IMR-90 (cell line): ENCODE results near the gene PIR. TPM values are rescaled to one million over a fixed set of nuclear protein-coding genes. Genes with fewer than 3 reads are reported as not detected.

Experiments
- ATAC-seq: fragments of 200-7000 bp; cut with Tn5 transposase; 2 replicates; pipeline ENCODE4 v1.9.1; 2020; ENCODE audit warnings: low read depth, mild to moderate bottlenecking, moderate library complexity
- BruUV-seq: library from RNA; stranded (reverse); fragments of 400-500 nt; replicated peaks from 2 replicates; lab custom pipeline; 2021; lab: Mats Ljungman, UMichigan
- CTCF ChIA-PET: fragments of 300-600 bp; formaldehyde crosslinking; extraction: SDS; loops from one replicate; lab custom pipeline; 2021; ENCODE audit warnings: antibody characterized with exemption; lab: Yijun Ruan, JAX
- POLR2A ChIA-PET: fragments of 300-600 bp; sonication (Branson Sonifier 250); formaldehyde crosslinking; loops from one replicate; lab custom pipeline; 2022; ENCODE audit warnings: antibody characterized with exemption; ENCODE audit not compliant: unreplicated experiment; lab: Charles Lee
- DNase-seq: peaks from one replicate; pipeline ENCODE4 v3.0.0; 2013
- H2AFZ ChIP-seq: replicated peaks from 2 replicates; pipeline ENCODE3; 2013; ENCODE audit warnings: low read length, mild to moderate bottlenecking; ENCODE audit not compliant: poor library complexity
- H2AK5ac ChIP-seq: 2 replicates; pipeline ENCODE4 v1.6.1; 2013; ENCODE audit warnings: low read depth, low read length, inconsistent platforms
- H2AK9ac ChIP-seq: replicated peaks from 2 replicates; pipeline ENCODE3; 2013; ENCODE audit warnings: mild to moderate bottlenecking, low read depth, low read length, moderate library complexity; ENCODE audit not compliant: poor library complexity
- H2BK120ac ChIP-seq: 2 replicates; pipeline ENCODE4 v1.6.1; 2013; ENCODE audit warnings: low read depth, low read length, inconsistent platforms
- H2BK15ac ChIP-seq: 3 replicates; pipeline ENCODE4 v1.6.1; 2013; ENCODE audit warnings: low read depth, low read length, inconsistent platforms
- H2BK20ac ChIP-seq: 2 replicates; pipeline ENCODE4 v1.6.1; 2013; ENCODE audit warnings: low read depth, mild to moderate bottlenecking, inconsistent platforms, low read length, moderate library complexity
- H2BK5ac ChIP-seq: 2 replicates; pipeline ENCODE4 v1.6.1; 2013; ENCODE audit warnings: mild to moderate bottlenecking, low read depth, low read length, inconsistent platforms; ENCODE audit not compliant: poor library complexity, severe bottlenecking
- H3K14ac ChIP-seq: replicated peaks from 2 replicates; pipeline ENCODE4 v1.6.1; 2013; ENCODE audit warnings: low read depth, low read length, inconsistent platforms
- H3K18ac ChIP-seq: 2 replicates; pipeline ENCODE4 v1.6.1; 2013; ENCODE audit warnings: low read depth, low read length, control low read depth
- H3K23ac ChIP-seq: 2 replicates; pipeline ENCODE4 v1.6.1; 2013; ENCODE audit warnings: low read depth, low read length, inconsistent platforms
- H3K27ac ChIP-seq: 2 replicates; pipeline ENCODE4 v1.5.1; 2013; ENCODE audit warnings: mild to moderate bottlenecking, control low read depth, low read length; ENCODE audit not compliant: insufficient read depth
- H3K27me3 ChIP-seq: 2 replicates; pipeline ENCODE4 v1.6.1; 2013; ENCODE audit warnings: low read length; ENCODE audit not compliant: control insufficient read depth, insufficient read depth
- H3K36me3 ChIP-seq: 2 replicates; pipeline ENCODE4 v1.6.1; 2013; ENCODE audit warnings: low read length, mixed read lengths; ENCODE audit not compliant: control insufficient read depth, insufficient read depth
- H3K4ac ChIP-seq: 2 replicates; pipeline ENCODE4 v1.6.1; 2013; ENCODE audit warnings: low read depth, low read length, inconsistent platforms
- H3K4me1 ChIP-seq: 2 replicates; pipeline ENCODE4 v1.6.1; 2013; ENCODE audit warnings: low read length, mixed read lengths; ENCODE audit not compliant: control insufficient read depth, insufficient read depth
- H3K4me2 ChIP-seq: 2 replicates; pipeline ENCODE4 v1.6.1; 2013; ENCODE audit warnings: low read depth, mild to moderate bottlenecking, control low read depth, low read length, moderate library complexity
- H3K4me3 ChIP-seq: 2 replicates; pipeline ENCODE4 v1.5.1; 2013; ENCODE audit warnings: low read depth, mild to moderate bottlenecking, control low read depth, low read length, moderate library complexity; ENCODE audit not compliant: insufficient read depth
- H3K56ac ChIP-seq: 2 replicates; pipeline ENCODE4 v1.6.1; 2013; ENCODE audit warnings: low read length, inconsistent platforms; ENCODE audit not compliant: insufficient read depth; ENCODE audit errors: extremely low read depth
- H3K79me1 ChIP-seq, 2 experiments: 2 replicates each; pipeline ENCODE4 v1.6.1; 2013; ENCODE audit warnings: low read length in 2 of 2, inconsistent platforms in 1 of 2, low read depth in 1 of 2
- H3K9ac ChIP-seq: 2 replicates; pipeline ENCODE4 v1.6.1; 2013; ENCODE audit warnings: low read depth, low read length, control low read depth
- H3K9me1 ChIP-seq: 2 replicates; pipeline ENCODE4 v1.6.1; 2013; ENCODE audit warnings: low read length, inconsistent platforms; ENCODE audit not compliant: insufficient read depth
- H3K9me3 ChIP-seq: 2 replicates; pipeline ENCODE4 v1.6.1; 2013; ENCODE audit warnings: low read length; ENCODE audit not compliant: control insufficient read depth, insufficient read depth
- H4K20me1 ChIP-seq: 2 replicates; pipeline ENCODE4 v1.6.1; 2013; ENCODE audit warnings: low read length, inconsistent platforms; ENCODE audit not compliant: insufficient read depth
- H4K5ac ChIP-seq: 2 replicates; pipeline ENCODE4 v1.6.1; 2013; ENCODE audit warnings: mild to moderate bottlenecking, low read depth, low read length, control low read depth
- H4K8ac ChIP-seq, 2 experiments: 2 replicates each; pipeline ENCODE4 v1.6.1; 2013; ENCODE audit warnings: low read depth in 2 of 2, low read length in 2 of 2, control low read depth in 1 of 2, inconsistent platforms in 1 of 2
- H4K91ac ChIP-seq: 2 replicates; pipeline ENCODE4 v1.6.1; 2013; ENCODE audit warnings: low read depth, low read length, inconsistent platforms; ENCODE audit not compliant: insufficient read depth
- CEBPB ChIP-seq: IDR thresholded peaks from 2 replicates; pipeline ENCODE4 v1.6.1; 2012; ENCODE audit warnings: low read depth, low read length, improper control_type of control experiment
- ELK1 ChIP-seq: fragments of 150-350 bp; IDR thresholded peaks from 2 replicates; pipeline ENCODE4 v1.6.1; 2016; ENCODE audit warnings: low read depth, mild to moderate bottlenecking, low read length, moderate library complexity, borderline replicate concordance
- FOS ChIP-seq: fragments of 150-350 bp; IDR thresholded peaks from 2 replicates; pipeline ENCODE4 v1.6.1; 2016; ENCODE audit warnings: low read depth, low read length
- MAFK ChIP-seq: IDR thresholded peaks from 2 replicates; pipeline ENCODE4 v1.6.1; 2012; ENCODE audit warnings: low read depth, low read length, improper control_type of control experiment
- POLR2A ChIP-seq: IDR thresholded peaks from 2 replicates; pipeline ENCODE4 v1.6.1; 2012; ENCODE audit warnings: mild to moderate bottlenecking, low read depth, low read length
- RFX5 ChIP-seq: IDR thresholded peaks from 2 replicates; pipeline ENCODE4 v1.8.0; 2012; ENCODE audit warnings: low read depth, mild to moderate bottlenecking, low read length, moderate library complexity
- USF2 ChIP-seq: fragments of 150-350 bp; IDR thresholded peaks from 2 replicates; pipeline ENCODE4 v1.6.1; 2017; ENCODE audit warnings: mild to moderate bottlenecking, antibody characterized with exemption, low read length, low read depth
- dilution Hi-C: fragments of 300-500 bp; cut with HindIII; formaldehyde crosslinking; loops from one replicate; pipeline ENCODE4 v1.14.3; 2018; ENCODE audit warnings: low sequenced_read_pairs; ENCODE audit not compliant: unreplicated experiment
- in situ Hi-C: fragments of 300-500 bp; cut with MboI; formaldehyde crosslinking; loops from 3 replicates; pipeline ENCODE4 v1.14.3; 2019; ENCODE audit warnings: low sequenced_read_pairs, inconsistent platforms, mixed read lengths
- intact Hi-C: fragments of 100-400 bp; cut with micrococcal nuclease; formaldehyde crosslinking; loops from 2 replicates; pipeline ENCODE4 v1.10.0; 2022
- polyA plus RNA-seq, 3 experiments: library from polyadenylated mRNA; depleted of rRNA; stranded (reverse); fragments of >200 nt; gene quantifications; 2 replicates each; pipeline ENCODE4 v1.2.3, GENCODE V29; 2012; ENCODE audit warnings: low replicate concordance in 1 of 3
- total RNA-seq: library from RNA; depleted of rRNA; stranded (reverse); fragments of >200 nt; gene quantifications from 2 replicates; pipeline ENCODE4 v1.2.3, GENCODE V29; 2012

PIR gene
- total and polyA plus RNA-seq, 2 of the 4 experiments (the other 2 are of a cell fraction) = 5.7 to 8.7 TPM

- Histone ChIP-seq H2AK9ac (no peak overlapping the region), H2BK20ac (no peak overlapping the region), H3K4me1 (no peaks in the 10 kb centered on the region; the same call in 1 of the 2 replicates), H4K20me1 (no peaks in the 10 kb centered on the region), H3K4me2 (no peak overlapping the region), H2BK15ac (no peak overlapping the region), H3K18ac (no peak overlapping the region), H3K9me3 (no peaks in the 10 kb centered on the region), H2BK120ac (no peak overlapping the region), H3K4me3 (no peak overlapping the region), H2BK5ac (no peak overlapping the region), H2AFZ (no peak overlapping the region), H2AK5ac (no peak overlapping the region), H3K79me1 (no peaks in the 10 kb centered on the region), H4K91ac (no peak overlapping the region), H3K56ac (no peak overlapping the region), H3K9me1 (no peaks in the 10 kb centered on the region; the same call in 1 of the 2 replicates), H3K14ac (no peak overlapping the region), H3K27me3 (no peaks in the 10 kb centered on the region; the same call in 1 of the 2 replicates), H4K5ac (no peak overlapping the region), H3K27ac (no peak overlapping the region), H3K4ac (no peak overlapping the region), H3K9ac (no peak overlapping the region), H3K23ac (no peak overlapping the region), H4K8ac (no peak overlapping the region), H3K36me3 (no peaks in the 10 kb centered on the region)
- intact Hi-C loops = no loop called here
- ATAC-seq = no peak
- no peak for TF ChIP-seq ELK1
- no peak for TF ChIP-seq CEBPB
- TF ChIP-seq MAFK = no peak
- no peak for TF ChIP-seq RFX5
- no peak for TF ChIP-seq FOS
- TF ChIP-seq POLR2A = no peak
- TF ChIP-seq USF2 = no peak
- no peak for DNase-seq
- no TSS peak for BruUV-seq
- in situ Hi-C loops = no loop called here
- ChIA-PET POLR2A (no interaction called here), CTCF (no interaction called here)
- dilution Hi-C loops = no loop called here
Measured at GRCh38 chrX:15398874-15399273, 94.3 kb downstream of the PIR start.
